GM18907 (cell line): Measurements from ENCODE around the gene PIK3CG.
A peak's percentile ranks its signal among the peaks of the same experiment; 100 is the strongest.

Source experiments
- ATAC-seq: cut with Tn5 transposase; IDR thresholded peaks from one replicate; pipeline ENCODE4 v1.9.1; 2021; ENCODE audit warnings: mild to moderate bottlenecking, moderate library complexity; ENCODE audit not compliant: unreplicated experiment

PIK3CG gene

DNA sequence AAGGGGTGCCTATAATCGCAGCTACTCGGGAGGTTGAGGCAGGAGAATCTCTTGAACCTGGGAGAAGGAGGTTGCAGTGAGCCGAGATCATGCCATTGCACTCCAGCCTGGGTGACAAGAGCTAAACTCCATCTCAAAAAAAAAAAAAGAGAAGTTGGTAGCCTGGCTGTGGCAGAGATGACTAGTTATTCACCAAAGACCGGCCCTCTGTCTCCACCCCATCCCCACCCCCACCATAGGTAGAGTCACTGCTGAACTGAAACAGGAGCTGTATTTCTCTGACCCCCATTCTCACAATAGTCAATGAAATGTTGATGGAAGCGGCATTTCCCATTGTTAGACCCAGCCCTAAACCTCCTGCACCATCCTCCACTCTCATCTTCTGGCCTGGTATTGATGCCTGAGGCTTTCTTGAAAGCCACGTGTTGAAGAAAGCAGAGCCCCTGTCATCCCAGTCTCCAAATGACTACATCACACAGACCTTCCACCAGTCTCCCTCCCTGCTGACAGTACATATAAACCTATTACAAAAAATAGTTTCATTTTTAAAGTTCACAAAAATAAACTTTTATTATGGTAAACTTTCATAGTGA, 9.4 kb upstream of the PIK3CG start:
- no peak for ATAC-seq

DNA sequence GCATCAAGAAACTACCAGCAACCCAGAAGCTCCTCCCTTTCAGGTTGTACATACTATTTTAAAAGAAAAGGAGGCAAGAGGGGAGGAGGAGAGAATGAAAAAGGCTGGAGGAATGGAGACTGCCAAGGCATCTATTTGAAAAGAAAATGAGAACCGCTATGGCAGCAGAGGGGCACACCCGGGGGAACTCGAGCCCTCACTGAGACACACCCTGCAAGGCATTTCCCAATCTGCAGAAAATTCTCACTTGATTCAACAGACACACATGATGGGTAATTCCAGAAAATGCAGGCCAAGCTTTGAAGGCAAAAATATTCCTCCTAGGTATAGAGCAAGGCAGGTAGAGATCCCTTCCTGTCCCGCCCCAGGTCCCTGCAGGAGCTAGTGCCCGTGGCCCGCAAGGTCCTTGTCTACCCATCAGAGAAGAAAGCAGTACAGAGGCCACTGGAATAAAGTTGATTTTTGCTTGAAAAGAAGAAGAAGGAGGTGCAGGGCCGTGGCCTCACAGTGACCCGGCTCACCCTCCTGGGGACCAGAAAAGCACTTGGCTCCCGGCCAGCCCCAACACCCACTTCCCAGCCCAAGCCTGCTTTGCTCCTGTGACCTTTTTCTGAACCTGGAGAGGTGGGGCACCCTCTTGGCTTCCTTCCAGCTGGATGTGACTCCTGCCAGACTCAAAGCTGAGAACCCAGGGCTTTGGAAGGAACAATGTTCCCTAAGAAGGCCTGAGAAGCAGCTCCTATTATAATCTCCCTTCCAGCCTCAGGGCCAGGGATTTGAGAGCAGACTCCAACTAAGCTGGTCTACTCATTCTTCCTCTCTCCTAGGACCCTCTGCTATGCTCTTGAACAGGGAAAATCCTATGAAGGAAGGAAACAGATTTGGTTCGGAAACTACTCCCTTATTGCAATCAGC, 6.2 kb upstream of the PIK3CG start:
- ATAC-seq = no peak

DNA sequence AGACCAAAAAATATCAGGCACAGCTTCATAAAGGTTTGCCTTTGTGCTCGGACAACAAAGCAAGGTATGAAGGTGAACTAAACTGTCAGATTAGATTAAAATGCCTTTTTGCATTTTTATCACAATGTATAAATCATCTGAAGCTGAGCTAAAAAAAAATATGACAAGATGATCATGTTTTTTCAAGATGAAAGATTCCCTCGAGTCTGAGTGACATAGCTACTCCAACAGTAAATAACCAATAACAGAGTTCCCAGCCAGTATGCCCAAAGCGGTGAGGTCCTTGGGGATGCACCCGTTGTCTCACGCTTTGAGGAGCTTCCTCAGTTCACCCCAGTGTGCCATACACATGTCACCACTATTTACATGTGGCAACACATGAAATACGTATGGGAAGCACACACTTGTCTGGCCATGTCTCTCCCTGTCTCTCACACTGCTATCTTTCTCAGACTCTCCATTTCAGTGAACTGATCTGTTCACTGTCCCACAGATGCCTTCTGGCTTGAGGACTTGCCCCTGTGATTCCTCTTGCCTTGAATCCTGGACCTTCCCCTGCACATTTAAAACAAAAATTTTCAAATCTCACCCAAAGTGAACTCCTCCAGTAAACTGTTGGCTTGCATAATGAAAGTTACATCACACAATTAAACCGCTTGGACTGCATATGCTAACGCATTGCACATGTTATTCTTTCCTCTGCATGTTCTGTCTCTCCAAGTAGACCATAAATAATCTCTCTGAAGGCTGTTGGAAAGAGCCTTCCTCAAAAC, 2.6 kb upstream of the PIK3CG start:
- ATAC-seq = no peak

DNA sequence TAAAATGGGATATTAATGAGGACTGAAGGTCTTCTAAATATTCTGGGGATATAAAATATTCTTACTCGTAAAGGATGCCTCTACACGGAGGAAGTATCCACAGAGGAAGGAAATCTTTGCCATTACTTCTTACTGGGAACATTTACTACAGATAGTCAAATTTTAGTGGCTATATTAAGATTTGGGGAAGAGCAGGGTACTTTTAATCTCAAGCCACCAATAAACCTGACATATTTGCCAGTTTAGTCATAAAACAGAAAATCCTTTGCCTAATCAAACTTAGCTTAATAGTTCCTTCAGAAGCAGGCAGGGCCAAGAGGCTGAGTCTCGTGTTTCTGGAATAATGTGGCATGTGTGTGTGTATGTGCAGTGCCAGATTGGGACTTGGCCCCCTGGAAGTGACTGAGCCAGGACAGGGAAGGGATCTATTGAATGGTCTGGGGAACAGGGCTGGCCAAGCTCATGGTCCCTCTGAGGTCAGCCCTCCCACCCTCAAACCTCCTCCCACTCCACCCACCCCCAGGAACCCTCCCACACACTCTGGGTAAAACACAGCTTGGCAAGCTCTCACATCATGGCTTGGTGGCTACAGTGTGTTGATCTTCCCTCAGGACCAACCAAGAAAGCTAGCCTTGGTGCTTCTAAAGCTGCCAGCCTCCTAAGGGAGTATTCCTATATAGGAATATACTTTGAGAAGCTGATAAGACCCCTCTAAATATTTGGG, 1.6 kb upstream of the PIK3CG start:
- ATAC-seq = no peak

DNA sequence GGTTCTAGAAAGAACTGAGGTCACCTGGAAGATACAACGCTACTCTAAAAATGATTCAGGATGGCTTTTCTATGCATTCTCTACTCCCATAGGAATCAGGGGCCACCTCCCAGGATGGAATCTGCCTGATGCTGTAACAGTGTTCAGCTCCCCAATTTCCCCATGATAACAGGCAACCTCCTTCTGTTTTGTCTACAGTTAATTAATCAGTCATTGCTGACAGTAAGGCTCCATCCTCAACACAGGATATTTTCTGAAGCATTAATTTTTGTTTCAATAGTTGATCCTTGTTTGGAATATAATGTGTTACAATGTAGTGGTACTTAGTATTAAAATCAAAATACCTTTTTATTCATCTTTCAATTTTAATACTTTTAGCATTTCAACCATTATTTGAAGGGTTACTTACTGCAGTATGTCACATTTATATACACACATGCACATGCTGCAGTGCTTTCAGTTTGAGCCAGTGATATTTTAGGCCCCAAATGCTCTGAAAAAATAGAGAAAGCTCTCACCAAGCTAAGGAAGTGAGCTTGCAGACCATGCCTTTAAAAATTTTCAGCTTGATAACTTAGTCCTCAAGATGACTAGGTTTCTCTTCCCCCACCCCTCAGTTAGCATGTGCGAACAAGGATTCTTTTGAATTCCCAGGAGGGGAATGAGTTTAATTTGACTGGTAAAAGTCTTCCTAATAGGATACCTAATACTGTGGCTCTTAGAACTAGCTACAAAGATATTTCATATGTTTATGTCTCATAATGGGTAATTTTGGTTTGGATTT, 592 bp upstream of the PIK3CG start:
- peak; percentile 25 for ATAC-seq

DNA sequence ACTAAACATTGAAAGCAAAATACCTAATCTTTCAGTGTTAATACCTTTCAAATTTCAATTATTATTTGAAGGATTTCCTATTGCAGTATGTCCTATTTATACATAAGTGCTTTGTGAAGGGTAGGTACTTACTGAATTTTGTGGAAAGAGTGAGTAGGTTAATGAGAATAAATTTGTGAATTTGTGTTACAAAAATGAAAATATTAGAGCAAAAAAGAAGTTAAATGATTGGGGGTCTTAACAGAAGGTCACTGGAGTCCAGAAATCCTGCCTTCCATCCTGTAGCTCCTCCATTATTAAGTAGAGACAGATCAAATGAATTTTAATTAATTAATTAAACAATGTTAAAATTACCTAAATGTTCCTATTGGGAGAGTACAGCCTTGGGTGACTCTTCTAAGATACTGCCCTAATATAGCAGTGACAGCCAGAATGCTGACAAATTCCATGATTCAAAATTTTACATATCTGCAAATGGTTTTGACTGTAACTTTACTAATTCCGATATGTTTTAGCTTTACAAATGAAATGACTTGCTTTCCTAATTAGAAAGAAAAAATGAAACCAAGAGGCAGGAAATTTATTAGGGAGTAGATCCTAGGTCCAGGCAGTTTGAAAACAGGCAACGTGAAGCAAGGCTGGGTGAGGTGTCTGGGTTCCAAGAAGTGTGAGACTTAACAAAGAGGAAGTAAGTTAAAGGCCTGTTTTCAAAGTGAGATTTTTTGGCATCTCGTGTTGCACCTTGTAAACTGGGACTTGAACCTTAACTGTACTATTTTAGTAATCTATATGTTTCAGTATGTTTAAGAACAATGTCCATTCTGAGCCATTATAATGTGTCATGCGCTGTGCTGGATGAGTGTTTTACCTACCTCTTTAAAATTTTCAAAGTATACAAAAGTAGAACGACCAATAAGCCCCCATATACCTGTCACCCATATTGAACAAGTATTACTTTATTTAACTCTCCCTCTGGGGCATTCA, 1.5 kb downstream of the PIK3CG start:
- ATAC-seq = no peak

DNA sequence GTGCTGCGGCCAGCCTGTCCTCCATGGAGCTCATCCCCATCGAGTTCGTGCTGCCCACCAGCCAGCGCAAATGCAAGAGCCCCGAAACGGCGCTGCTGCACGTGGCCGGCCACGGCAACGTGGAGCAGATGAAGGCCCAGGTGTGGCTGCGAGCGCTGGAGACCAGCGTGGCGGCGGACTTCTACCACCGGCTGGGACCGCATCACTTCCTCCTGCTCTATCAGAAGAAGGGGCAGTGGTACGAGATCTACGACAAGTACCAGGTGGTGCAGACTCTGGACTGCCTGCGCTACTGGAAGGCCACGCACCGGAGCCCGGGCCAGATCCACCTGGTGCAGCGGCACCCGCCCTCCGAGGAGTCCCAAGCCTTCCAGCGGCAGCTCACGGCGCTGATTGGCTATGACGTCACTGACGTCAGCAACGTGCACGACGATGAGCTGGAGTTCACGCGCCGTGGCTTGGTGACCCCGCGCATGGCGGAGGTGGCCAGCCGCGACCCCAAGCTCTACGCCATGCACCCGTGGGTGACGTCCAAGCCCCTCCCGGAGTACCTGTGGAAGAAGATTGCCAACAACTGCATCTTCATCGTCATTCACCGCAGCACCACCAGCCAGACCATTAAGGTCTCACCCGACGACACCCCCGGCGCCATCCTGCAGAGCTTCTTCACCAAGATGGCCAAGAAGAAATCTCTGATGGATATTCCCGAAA, 2.7 kb downstream of the PIK3CG start:
- ATAC-seq = no peak

DNA sequence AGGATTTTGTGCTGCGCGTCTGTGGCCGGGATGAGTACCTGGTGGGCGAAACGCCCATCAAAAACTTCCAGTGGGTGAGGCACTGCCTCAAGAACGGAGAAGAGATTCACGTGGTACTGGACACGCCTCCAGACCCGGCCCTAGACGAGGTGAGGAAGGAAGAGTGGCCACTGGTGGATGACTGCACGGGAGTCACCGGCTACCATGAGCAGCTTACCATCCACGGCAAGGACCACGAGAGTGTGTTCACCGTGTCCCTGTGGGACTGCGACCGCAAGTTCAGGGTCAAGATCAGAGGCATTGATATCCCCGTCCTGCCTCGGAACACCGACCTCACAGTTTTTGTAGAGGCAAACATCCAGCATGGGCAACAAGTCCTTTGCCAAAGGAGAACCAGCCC, 3.3 kb downstream of the PIK3CG start:
- ATAC-seq = no peak

DNA sequence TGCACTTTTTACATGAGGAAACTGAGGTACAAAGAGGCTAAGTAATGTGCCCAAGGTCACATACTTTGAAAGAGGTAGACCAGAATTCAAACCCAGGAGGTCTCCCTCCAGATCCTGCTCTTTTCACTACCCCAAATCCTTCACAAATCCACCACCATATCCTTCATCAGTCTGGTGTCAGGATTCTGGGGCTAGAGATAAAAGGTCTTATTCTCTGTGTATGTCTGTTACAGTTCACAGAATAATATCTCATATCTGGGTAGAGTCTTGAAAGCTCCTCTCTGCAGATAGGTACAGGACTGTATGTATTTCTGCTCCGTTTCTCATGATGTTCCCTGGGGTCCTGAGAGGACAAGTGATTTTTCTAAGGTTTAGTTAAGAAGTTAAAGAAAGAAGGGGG, 4.9 kb downstream of the PIK3CG start:
- no peak for ATAC-seq

DNA sequence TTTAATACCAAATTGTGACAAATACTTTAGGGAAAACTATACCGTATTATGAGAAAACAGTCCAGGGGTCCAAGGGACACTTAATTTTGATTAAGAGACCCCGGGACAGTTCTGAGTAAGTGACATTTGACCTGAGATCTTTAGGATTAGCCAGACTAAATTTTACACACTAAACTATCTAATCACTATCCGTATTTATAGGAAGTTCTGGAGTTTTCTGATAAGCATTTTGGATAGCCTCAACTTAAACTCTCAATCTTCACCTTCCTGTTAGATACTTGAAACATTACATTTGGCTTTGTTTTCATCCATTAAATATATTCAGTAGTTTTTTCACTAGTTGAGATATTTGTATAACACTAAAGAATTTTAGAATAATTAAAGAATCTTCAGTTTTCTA, 5.4 kb downstream of the PIK3CG start:
- ATAC-seq = no peak

DNA sequence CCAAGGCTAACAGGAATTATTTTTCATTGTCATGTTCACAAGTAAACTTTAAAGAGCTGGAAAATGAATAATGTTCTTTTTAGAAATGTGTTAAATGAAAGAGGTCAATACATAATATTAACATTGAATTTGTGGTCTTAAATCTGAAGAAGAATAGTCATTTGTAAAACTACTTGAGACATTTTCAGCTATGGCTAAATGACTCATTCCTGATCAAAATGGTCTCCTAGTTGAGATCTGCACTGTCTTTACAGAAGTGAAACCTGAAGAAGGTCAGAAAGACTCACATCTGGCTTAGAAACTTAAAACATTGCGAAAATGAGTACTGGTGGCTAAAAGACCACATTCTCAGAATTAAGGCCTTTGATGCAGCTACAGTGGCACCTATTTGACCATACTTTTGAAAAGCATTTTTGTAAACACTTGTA, 5.9 kb downstream of the PIK3CG start:
- ATAC-seq = peak; percentile 93

DNA sequence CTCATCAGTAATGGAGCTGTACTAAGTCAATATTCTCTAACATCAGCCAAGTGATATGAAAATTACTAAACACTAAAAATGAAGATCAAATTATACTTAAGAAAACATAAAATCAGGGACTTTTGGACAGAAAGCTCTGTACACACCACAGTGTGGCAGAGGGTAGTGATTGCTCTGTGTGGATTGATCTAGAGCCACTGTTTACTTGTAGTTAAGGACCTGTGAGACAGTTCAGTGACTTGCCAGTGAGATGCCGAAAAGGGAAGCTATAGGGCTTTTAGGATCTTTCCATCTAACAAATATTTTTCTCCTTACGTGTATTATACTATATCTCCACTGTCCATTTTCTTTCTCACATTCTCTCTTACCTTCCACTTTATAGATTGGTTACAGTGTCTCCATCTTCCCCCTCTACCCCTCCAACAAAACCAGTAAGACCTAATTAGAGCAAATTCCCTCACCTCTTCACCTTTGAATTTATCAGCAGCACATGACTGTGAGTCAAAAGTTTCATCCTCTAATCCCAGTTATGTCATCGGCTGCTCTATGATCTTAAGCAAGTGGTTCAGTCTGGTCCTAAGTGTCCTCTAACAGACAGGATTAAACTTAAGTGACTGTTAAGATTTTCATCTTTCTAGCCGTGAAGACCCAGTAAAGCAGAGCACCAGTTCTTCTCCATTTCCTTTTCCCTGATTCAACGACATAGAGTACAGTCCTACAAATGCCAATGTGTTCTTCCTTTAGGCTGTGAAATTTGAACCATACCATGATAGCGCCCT, 6.9 kb downstream of the PIK3CG start:
- no peak for ATAC-seq

DNA sequence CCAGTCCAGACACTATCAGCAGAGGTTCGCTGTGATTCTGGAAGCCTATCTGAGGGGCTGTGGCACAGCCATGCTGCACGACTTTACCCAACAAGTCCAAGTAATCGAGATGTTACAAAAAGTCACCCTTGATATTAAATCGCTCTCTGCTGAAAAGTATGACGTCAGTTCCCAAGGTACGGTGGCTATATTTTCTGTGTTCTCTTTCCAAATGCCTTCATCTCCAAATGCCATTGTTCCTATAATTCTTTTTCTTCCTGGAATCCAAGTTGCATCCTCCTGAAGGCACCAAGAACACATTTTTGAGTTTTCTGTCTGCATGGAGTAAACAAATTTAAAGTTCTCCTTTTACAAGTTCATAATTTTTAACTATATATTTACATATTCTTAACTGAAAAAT, 7.7 kb downstream of the PIK3CG start:
- ATAC-seq = no peak

DNA sequence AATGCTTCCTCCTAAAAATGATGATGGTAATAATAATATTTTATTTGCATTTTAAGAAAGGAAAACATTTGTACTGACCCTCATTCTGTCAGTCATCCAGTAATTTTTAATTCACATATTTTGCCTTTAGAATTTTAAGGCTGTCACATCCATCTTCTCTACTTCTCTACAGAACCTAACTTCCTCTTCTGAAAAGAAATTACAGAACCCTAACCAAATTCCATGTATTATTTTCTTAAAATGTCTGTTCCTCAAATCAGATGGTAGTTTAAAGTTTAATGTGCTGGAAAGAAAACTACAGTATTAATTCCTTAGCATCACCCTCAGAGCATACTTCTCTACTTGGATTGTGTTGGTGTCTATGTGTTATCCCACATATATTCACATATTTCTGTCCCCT, 9.0 kb downstream of the PIK3CG start:
- no peak for ATAC-seq

DNA sequence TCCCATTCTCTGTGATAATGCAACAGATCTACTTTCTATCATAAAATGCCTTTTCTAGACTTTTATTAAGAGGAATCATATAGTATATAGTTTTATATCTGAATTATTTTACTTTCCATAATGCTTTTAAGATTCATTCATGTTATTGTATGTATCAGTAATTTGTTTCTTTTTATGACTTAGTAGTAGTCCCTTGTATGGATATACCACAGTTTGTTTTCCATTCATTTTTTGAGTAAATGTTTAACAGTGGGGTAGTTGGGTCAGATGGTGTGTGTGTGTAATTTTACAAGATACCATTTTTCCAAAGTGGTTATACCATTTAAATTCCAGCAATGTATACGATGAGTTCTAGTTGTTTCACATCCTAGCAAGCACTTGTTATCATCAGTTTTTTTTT, 10.4 kb downstream of the PIK3CG start:
- ATAC-seq = no peak

DNA sequence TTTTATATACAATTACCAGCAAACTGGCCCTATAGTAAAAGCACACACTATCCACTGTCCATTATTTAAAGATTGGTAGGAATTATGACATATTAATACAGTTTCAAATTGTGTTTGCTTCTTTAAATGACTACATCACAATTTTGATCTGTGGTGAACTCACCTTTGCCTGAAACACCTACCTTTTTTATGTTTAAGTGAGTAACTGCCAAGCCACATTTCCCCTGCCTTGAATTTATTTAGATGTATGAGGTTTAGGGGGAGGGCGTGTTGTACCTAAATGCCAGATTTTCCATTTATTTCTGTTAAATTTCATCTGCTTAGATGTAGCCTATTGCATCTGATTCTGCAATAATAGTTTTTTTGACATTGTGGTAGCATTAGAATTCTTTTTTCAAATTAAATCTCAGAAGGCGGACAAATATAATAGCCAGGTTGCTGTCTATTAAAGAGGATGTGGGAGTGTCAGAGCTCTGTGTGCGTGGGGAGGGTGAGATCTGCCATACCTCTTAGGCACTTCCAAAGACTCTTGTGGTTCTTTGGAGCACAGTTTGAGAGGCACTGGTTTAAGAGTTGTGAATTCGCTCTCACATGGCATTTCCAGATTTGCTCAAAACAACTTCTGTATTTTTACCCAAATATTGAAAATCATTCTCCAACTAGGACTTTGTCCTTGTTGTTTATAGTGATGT, 13.8 kb downstream of the PIK3CG start:
- ATAC-seq = no peak

DNA sequence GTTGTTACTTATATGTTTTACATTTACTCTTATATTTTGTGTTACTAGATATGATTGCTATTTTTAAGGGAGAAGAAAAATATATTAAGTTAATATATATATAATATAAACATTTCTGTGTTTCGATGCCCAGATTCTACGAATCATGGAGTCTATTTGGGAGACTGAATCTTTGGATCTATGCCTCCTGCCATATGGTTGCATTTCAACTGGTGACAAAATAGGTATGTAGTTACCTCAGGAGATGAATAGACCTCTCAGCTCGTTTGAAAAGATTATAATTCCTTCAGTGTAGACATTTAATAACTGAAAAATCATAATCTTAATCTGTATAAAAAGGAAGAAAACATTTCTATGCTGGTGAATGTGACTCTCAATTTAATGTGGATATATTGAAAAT, 16.9 kb downstream of the PIK3CG start:
- no peak for ATAC-seq
